GM12878 (cell line): ENCODE results near the gene OGFR. TPM values are rescaled to one million over a fixed set of nuclear protein-coding genes. Genes with fewer than 3 reads are reported as not detected.

ENCODE experiments used
- ATAC-seq: fragments of 200-7000 bp; cut with Tn5 transposase; 3 replicates; pipeline ENCODE4 v1.9.1; 2020; ENCODE audit warnings: mild to moderate bottlenecking, moderate library complexity
- BruUV-seq: library from RNA; stranded (reverse); fragments of 400-500 nt; replicated peaks from 2 replicates; lab custom pipeline; 2021; lab: Mats Ljungman, UMichigan
- CTCF ChIA-PET: fragments of 300-600 bp; sonication (Branson Sonifier 250); formaldehyde crosslinking; extraction: SDS; loops from one replicate; lab custom pipeline; 2021; ENCODE audit warnings: inconsistent platforms; lab: Yijun Ruan, JAX
- POLR2A ChIA-PET: fragments of 350-600 bp; formaldehyde crosslinking; extraction: SDS; loops from one replicate; lab custom pipeline; 2021; ENCODE audit warnings: inconsistent platforms; lab: Charles Lee
- RAD21 ChIA-PET: fragments of 300-600 bp; sonication (Branson Sonifier 250); formaldehyde crosslinking; loops from one replicate; lab custom pipeline; 2023; ENCODE audit warnings: antibody characterized with exemption; ENCODE audit not compliant: unreplicated experiment; lab: Charles Lee
- SMC1A ChIA-PET: fragments of 300-600 bp; sonication (Branson Sonifier 250); formaldehyde crosslinking; loops from one replicate; lab custom pipeline; 2023; ENCODE audit not compliant: unreplicated experiment, uncharacterized antibody; lab: Charles Lee
- DNase-seq: peaks from one replicate; pipeline ENCODE4 v3.0.0-alpha.2; 2011; ENCODE audit warnings: low read depth, low spot score
- FAIRE-seq: peaks from 3 replicates; lab custom pipeline; 2011; peaks lifted over from hg19 to GRCh38; lab: Jason Lieb, UNC
- H2AFZ ChIP-seq: 2 replicates; pipeline ENCODE4 v1.6.0; 2011; ENCODE audit warnings: low read depth, low read length, control low read depth; ENCODE audit not compliant: control insufficient read depth
- H3K27ac ChIP-seq: 2 replicates; pipeline ENCODE4 v1.5.1; 2011; ENCODE audit warnings: control low read depth; ENCODE audit not compliant: control insufficient read depth, insufficient read depth
- H3K27me3 ChIP-seq, 2 experiments: replicated peaks in 1 of 2; 2 replicates each; pipeline versions ENCODE4 v1.6.0 to v1.6.1; 2011; ENCODE audit warnings: low read length in 1 of 2; ENCODE audit not compliant: control insufficient read depth in 2 of 2, insufficient read depth in 2 of 2
- H3K36me3 ChIP-seq, 2 experiments: 2 replicates each; pipeline ENCODE4 v1.5.1; 2011; ENCODE audit warnings: low read length in 1 of 2; ENCODE audit not compliant: control insufficient read depth in 2 of 2, insufficient read depth in 2 of 2
- H3K4me1 ChIP-seq: 2 replicates; pipeline ENCODE4 v1.6.1; 2011; ENCODE audit warnings: mild to moderate bottlenecking, low read length, moderate library complexity, mixed read lengths; ENCODE audit not compliant: control insufficient read depth, insufficient read depth
- H3K4me2 ChIP-seq: 2 replicates; pipeline ENCODE4 v1.6.0; 2011; ENCODE audit warnings: control low read depth; ENCODE audit not compliant: control insufficient read depth, insufficient read depth
- H3K4me3 ChIP-seq: fragments of 200-600 bp; sonication (generic); 2 replicates; pipeline ENCODE4 v1.5.1; 2016
- H3K79me2 ChIP-seq: 2 replicates; pipeline ENCODE4 v1.6.0; 2011; ENCODE audit warnings: low read length; ENCODE audit not compliant: control insufficient read depth, insufficient read depth
- H3K9ac ChIP-seq: 2 replicates; pipeline ENCODE4 v1.8.0; 2011; ENCODE audit warnings: low read length, control low read depth, mixed read lengths; ENCODE audit not compliant: control insufficient read depth, insufficient read depth
- H3K9me3 ChIP-seq: replicated peaks from 3 replicates; pipeline ENCODE4 v1.5.1; 2011; ENCODE audit warnings: mild to moderate bottlenecking, low read length; ENCODE audit not compliant: control insufficient read depth, insufficient read depth
- H4K20me1 ChIP-seq: 2 replicates; pipeline ENCODE4 v1.6.0; 2011; ENCODE audit not compliant: control insufficient read depth, insufficient read depth
- ASH2L ChIP-seq: fragments of 300-600, 200-600 bp; sonication (generic); IDR thresholded peaks from 2 replicates; pipeline ENCODE4 v1.6.1; 2017; ENCODE audit warnings: low read depth, mild to moderate bottlenecking, borderline replicate concordance
- ATF2 ChIP-seq: IDR thresholded peaks from 2 replicates; pipeline ENCODE4 v1.6.1; 2012; ENCODE audit warnings: low read length, inconsistent platforms
- ATF3 ChIP-seq: IDR thresholded peaks from 2 replicates; pipeline ENCODE4 v1.6.1; 2011; ENCODE audit warnings: low read depth, mild to moderate bottlenecking, low read length, moderate library complexity, borderline replicate concordance; ENCODE audit errors: extremely low read depth
- ATF7 ChIP-seq: fragments of 450-650 bp; IDR thresholded peaks from 2 replicates; pipeline ENCODE4 v1.6.1; 2016; ENCODE audit warnings: low read depth, mild to moderate bottlenecking
- CHD4 ChIP-seq: fragments of 200-600 bp; sonication (generic); IDR thresholded peaks from 2 replicates; pipeline ENCODE4 v1.6.1; 2016; ENCODE audit warnings: mild to moderate bottlenecking
- CREM ChIP-seq: IDR thresholded peaks from 2 replicates; pipeline ENCODE4 v1.6.1; 2014; ENCODE audit warnings: antibody characterized with exemption, low read depth
- CUX1 ChIP-seq: IDR thresholded peaks from 2 replicates; pipeline ENCODE4 v1.6.1; 2012; ENCODE audit warnings: improper control_type of control experiment, low read depth, low read length; ENCODE audit not compliant: insufficient replicate concordance
- MEF2A ChIP-seq: IDR thresholded peaks from 2 replicates; pipeline ENCODE4 v1.6.1; 2011; ENCODE audit warnings: low read depth, mild to moderate bottlenecking, low read length, moderate library complexity; ENCODE audit not compliant: insufficient read depth
- MYB ChIP-seq: fragments of 150-350 bp; IDR thresholded peaks from 2 replicates; pipeline ENCODE4 v1.6.1; 2014; ENCODE audit warnings: mild to moderate bottlenecking, low read depth, low read length, borderline replicate concordance
- NFYA ChIP-seq: IDR thresholded peaks from 2 replicates; pipeline ENCODE4 v1.6.1; 2011; ENCODE audit warnings: low read depth, mild to moderate bottlenecking, low read length, improper control_type of control experiment, borderline replicate concordance
- NFYB ChIP-seq: IDR thresholded peaks from 2 replicates; pipeline ENCODE4 v1.6.1; 2011; ENCODE audit warnings: low read depth, mild to moderate bottlenecking, low read length, improper control_type of control experiment, moderate library complexity; ENCODE audit not compliant: insufficient read depth
- POLR2A ChIP-seq: IDR thresholded peaks from 2 replicates; pipeline ENCODE4 v1.6.1; 2011; ENCODE audit warnings: low read depth, mild to moderate bottlenecking, low read length
- POLR2AphosphoS5 ChIP-seq: IDR thresholded peaks from 2 replicates; pipeline ENCODE4 v1.6.1; 2011; ENCODE audit warnings: mild to moderate bottlenecking, low read length, inconsistent platforms
- TBL1XR1 ChIP-seq: IDR thresholded peaks from 2 replicates; pipeline ENCODE4 v1.6.1; 2012; ENCODE audit warnings: low read depth, low read length, improper control_type of control experiment
- WRNIP1 ChIP-seq: IDR thresholded peaks from 2 replicates; pipeline ENCODE4 v1.6.1; 2011; ENCODE audit warnings: low read depth, low read length, improper control_type of control experiment, borderline replicate concordance
- WGBS: methylation state at CpG from one replicate; pipeline ENCODE4 v1.1.6; 2016; ENCODE audit warnings: low lambda C conversion rate; ENCODE audit not compliant: insufficient replicate concordance, insufficient coverage; ENCODE audit errors: missing lambda C conversion rate; 5-methylcytosine and 5-hydroxymethylcytosine counted together
- in situ Hi-C: fragments of 300-500 bp; cut with MboI; formaldehyde crosslinking; loops from 9 replicates; pipeline ENCODE4 v1.14.3; 2018; ENCODE audit warnings: mixed read lengths
- intact Hi-C: fragments of 100-400 bp; cut with micrococcal nuclease; formaldehyde crosslinking; loops from one replicate; pipeline ENCODE4 v1.14.2; 2022; ENCODE audit not compliant: unreplicated experiment
- polyA plus RNA-seq, 11 experiments: library from polyadenylated mRNA; depleted of rRNA in 4 of 11; unstranded in 6 of 11; stranded (reverse) in 5 of 11; fragments of >200 nt; fragmentation: Nextera tagmentation in 4 of 11; fragmentation: Illumina TruSeq in 1 of 11; extraction: Ambion mirVana in 4 of 11; extraction: Trizol in 1 of 11; gene quantifications; 1 replicate in 1 of 11; 2 replicates in 10 of 11; pipeline versions ENCODE4 v1.2.1 to v1.2.3, GENCODE V29; 2011 to 2016; ENCODE audit warnings: inconsistent platforms in 2 of 11, missing spikeins in 2 of 11, low read depth in 1 of 11
- total RNA-seq, 4 experiments: library from RNA; depleted of rRNA in 3 of 4; stranded (reverse); fragments of >200 nt in 3 of 4; fragmentation: Illumina TruSeq in 1 of 4; extraction: Trizol in 1 of 4; gene quantifications; 2 replicates each; pipeline versions ENCODE4 v1.2.1 to v1.2.3, GENCODE V29; 2013 to 2021

The OGFR gene
- total and polyA plus RNA-seq, 10 of the 15 experiments (the other 5 are each of a cell fraction or from before 2014, with no cell fraction given): 0.72 to 62.1 (median 27.3) TPM

GRCh38 chr20:62792182-62792939, 12.3 kb upstream of the OGFR start:
- H4K20me1 ChIP-seq: no peaks in the 10 kb centered on the region
- H3K79me2 ChIP-seq: peaks cover 5% of the 10 kb centered on the region
- H3K4me2 ChIP-seq: no peak overlapping the region
- TF ChIP-seq ATF2 (no peak), ASH2L (no peak), CUX1 (no peak), CHD4 (no peak), MYB (no peak), TBL1XR1 (no peak), NFYB (no peak), WRNIP1 (no peak), POLR2A (no peak), ATF7 (no peak), CREM (no peak), NFYA (no peak), MEF2A (no peak), ATF3 (no peak), POLR2AphosphoS5 (no peak)
- ATAC-seq (no peak), DNase-seq (no peak), FAIRE-seq (no peak)
- H3K36me3 ChIP-seq: no peaks in the 10 kb centered on the region
- no peak overlapping the region for H3K27ac ChIP-seq
- no TSS peak for BruUV-seq
- CTCF ChIA-PET: interaction anchor here (0.6 to 2.7 kb wide), 18 partner anchors 10 to 967 kb away, joined by 3 to 24 read pairs (median 6); no protein-coding TSS in a partner anchor
- H3K27me3 ChIP-seq: peaks cover 0 to 1% of the 10 kb centered on the region in 2 experiments; a peak in 2 of 4 replicates
- RAD21 ChIA-PET: interaction anchor here (0.7 to 2.1 kb wide), 8 partner anchors 15 to 383 kb away, joined by 3 to 10 read pairs (median 6); no protein-coding TSS in a partner anchor
- H3K4me3 ChIP-seq: no peak overlapping the region
- H3K9ac ChIP-seq: no peak overlapping the region
- POLR2A ChIA-PET: interaction anchor here (1.5 kb wide), 1 partner anchor 292 kb away, joined by 5 read pairs; no protein-coding TSS in a partner anchor
- in situ Hi-C loops (loop anchor here (5.0 to 10.0 kb wide), 3 partner anchors 138 to 290 kb away; no protein-coding TSS in a partner anchor), intact Hi-C loops (loop anchor here (5.0 kb wide), 2 partner anchors 385 to 490 kb away; partner anchors contain the start of genes ADRM1 and CABLES2)
- no peaks in the 10 kb centered on the region; the same call in 2 of the 3 replicates for H3K9me3 ChIP-seq
- H2AFZ ChIP-seq: no peak overlapping the region
- SMC1A ChIA-PET: interaction anchor here (0.9 to 2.0 kb wide), 6 partner anchors 15 to 291 kb away, joined by 3 to 5 read pairs (median 3); no protein-coding TSS in a partner anchor
- peaks cover 18% of the 10 kb centered on the region for H3K4me1 ChIP-seq
- WGBS: 26% methylated on average over 9 of the region's 9 CpGs
